ENCODE measurements around the gene GRK5. TPM values are rescaled to one million over a fixed set of nuclear protein-coding genes. Genes with fewer than 3 reads are reported as not detected.
"Not testable (repeated sequence)": the region's sequence is repeated elsewhere in the genome, so short reads cannot be mapped to it uniquely, and the experiment has no call there.

The GRK5 gene
- total RNA-seq, 1 donor = 16.0 TPM

DNA sequence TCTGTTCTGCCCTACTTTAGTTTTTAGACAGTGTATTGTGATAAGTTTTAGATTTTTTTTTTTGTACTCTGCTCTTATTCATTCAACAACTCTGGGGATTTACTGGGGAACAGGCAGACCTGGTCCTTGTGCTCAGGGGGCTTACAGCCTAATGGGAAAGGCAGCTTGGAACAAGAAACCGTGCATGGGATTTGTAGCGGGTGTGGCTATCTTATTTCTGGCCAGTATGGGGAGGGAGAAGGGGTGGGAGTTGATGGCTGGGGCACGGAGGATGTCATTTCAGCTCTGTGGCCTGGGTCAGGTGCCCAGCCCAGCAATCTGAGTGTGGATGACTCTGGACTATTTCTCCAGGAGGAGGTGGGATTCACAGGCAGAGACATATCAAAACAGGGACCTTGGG is 47.0 kb downstream of the GRK5 start:
- H3K4me3 ChIP-seq (ENCODE audit: low read depth, low read length) = no peak overlapping the region
- TF ChIP-seq, protein P1, sequence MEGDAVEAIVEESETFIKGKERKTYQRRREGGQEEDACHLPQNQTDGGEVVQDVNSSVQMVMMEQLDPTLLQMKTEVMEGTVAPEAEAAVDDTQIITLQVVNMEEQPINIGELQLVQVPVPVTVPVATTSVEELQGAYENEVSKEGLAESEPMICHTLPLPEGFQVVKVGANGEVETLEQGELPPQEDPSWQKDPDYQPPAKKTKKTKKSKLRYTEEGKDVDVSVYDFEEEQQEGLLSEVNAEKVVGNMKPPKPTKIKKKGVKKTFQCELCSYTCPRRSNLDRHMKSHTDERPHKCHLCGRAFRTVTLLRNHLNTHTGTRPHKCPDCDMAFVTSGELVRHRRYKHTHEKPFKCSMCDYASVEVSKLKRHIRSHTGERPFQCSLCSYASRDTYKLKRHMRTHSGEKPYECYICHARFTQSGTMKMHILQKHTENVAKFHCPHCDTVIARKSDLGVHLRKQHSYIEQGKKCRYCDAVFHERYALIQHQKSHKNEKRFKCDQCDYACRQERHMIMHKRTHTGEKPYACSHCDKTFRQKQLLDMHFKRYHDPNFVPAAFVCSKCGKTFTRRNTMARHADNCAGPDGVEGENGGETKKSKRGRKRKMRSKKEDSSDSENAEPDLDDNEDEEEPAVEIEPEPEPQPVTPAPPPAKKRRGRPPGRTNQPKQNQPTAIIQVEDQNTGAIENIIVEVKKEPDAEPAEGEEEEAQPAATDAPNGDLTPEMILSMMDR (IDR thresholded peaks at IDR 0.05; ENCODE audit: insufficient read depth, low read depth, low read length) = no peak
- peak; percentile 45 for DNase-seq (ENCODE audit: low read depth)

DNA sequence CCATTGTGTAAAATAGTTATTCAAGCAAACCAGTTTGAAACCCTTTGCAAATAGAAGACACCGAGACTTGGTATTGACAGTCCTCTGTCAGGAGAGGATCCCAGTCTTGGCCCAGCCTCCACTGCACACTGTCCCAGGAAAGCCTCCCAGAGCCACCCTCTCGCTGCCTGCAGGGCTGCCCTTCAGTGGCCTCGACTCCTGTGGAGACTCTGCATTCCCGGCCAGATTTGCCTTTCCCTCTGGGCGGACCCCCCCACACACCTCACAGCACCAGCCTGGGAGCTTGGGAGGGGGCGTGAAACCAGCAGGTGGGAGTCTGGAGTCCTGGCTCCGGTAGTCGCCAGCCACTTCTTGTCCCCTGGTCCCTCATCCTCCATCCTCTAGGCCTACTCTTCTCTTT is 48.7 kb downstream of the GRK5 start:
- no peak overlapping the region for H3K4me3 ChIP-seq (ENCODE audit: low read depth, low read length)
- TF ChIP-seq, protein P1 (IDR thresholded peaks at IDR 0.05; ENCODE audit: insufficient read depth, low read depth, low read length) = no peak
- DNase-seq (ENCODE audit: low read depth) = no peak

DNA sequence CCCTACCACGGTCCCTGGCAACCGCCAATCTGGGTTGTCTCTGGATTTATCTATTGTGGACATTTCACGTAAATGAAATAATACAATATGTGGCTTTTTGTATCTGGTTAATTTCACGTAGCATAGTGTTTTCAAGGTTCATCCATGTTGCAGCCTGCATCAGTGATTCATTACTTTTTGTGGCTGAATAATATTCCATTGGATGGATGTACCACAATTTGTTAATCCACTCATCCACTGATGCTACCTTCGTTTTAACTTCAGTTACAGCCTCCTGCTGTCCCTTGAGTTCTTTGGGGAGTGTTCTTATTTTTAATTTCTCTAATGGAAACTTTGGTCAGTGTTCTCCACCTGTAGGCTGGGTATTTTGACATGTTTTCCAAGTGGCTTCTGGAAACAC is 49.5 kb downstream of the GRK5 start:
- DNase-seq (ENCODE audit: low read depth) = no peak
- TF ChIP-seq, protein P1 (IDR thresholded peaks at IDR 0.05; ENCODE audit: insufficient read depth, low read depth, low read length) = no peak

DNA sequence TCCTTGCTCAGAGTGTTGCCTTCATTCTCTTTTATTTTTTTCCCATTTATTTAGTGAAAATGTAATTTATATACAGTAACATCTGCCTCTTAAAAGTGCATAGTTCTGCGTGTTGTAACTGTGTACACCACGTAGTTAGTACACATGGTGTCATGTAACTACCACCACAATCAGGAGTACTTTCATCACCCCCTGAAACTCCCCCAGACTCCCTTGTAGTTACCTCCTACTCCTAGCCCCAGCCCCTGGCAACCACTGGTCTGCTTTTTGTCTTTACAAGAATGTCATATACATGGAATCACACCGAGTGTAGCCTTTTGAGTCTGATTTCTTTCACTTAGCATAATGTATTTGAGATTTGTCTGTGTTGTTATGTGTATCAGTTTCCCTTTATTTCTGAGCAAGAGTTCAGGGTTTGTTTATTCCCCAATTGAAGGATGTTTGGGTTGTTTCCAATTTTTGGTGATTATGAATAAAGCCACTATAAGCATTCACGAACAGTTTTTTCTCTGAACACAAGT is 50.6 kb downstream of the GRK5 start:
- H3K4me3 ChIP-seq (ENCODE audit: low read depth, low read length) = no peak overlapping the region
- TF ChIP-seq, protein P1 (IDR thresholded peaks at IDR 0.05; ENCODE audit: insufficient read depth, low read depth, low read length) = no peak
- no peak for DNase-seq (ENCODE audit: low read depth)

More for the DNA sequence above, 49.5 kb downstream of the GRK5 start:
- no peak overlapping the region for H3K4me3 ChIP-seq (ENCODE audit: low read depth, low read length)

DNA sequence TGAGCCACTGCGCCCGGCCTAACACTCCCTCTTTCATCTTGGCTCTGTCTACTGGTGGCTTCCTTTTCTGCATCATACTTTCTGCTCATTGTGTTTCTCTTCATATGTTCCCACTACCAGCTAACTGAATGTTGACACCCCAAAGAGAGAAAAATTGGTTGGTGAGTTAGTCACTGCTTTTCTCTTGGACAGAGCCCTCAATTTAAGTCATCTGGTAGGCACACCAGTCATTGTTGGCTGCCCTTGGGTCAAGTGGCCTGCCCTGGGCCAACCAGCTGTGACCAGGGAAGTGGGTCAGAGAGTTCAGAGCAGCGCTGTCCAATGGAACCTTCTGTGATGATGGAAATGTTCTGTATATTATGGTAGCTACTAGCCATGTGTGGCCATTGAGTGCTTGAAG is 52.0 kb downstream of the GRK5 start:
- H3K4me3 ChIP-seq (ENCODE audit: low read depth, low read length) = no peak overlapping the region
- DNase-seq (ENCODE audit: low read depth) = no peak
- TF ChIP-seq, protein P1 (IDR thresholded peaks at IDR 0.05; ENCODE audit: insufficient read depth, low read depth, low read length) = no peak

DNA sequence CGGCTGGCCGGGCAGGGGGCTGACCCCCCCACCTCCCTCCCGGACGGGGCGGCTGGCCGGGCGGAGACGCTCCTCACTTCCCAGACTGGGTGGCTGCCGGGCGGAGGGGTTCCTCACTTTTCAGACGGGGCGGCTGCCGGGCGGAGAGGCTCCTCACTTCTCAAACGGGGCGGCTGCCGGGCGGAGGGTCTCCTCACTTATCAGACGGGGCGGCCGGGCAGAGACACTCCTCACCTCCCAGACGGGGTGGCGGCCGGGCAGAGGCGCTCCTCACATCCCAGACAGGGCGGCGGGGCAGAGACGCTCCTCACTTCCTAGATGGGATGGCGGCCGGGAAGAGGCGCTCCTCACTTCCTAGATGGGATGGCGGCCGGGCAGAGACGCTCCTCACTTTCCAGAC is 53.6 kb downstream of the GRK5 start:
- not testable (repeated sequence) for H3K4me3 ChIP-seq (ENCODE audit: low read depth, low read length); DNase-seq (ENCODE audit: low read depth)

DNA sequence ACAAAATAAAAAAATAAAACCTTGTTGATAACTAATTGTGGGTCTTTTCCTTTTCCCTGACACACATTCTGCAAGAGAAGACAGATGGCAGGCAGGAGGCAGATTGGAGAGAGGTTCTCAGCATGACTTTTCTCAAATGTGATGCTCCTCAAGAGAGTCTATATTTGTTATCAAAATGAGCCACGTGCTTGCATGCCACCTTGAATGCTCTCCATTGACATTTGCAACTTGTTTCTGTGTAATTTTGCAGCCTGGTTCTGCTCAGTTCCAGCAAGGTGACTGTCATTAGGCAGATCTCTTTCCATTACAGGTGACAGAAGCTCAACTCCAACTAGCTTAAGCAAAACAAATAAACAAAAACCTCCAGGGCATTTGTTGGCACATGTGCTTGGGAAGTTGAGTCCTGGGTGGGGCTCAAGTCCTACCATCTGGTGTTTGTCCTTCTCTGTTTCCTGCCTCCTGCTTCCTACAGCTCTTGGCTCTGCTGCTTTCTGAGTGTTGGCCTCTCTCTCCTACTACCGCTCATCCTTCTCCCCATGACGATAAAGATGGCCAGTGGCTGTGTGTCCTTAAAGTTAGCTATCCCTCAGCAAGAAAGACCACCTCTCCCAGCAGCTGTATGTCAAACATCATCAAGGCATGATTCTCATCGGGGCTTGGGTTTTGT is 56.7 kb downstream of the GRK5 start:
- H3K4me3 ChIP-seq (ENCODE audit: low read depth, low read length) = no peak overlapping the region
- TF ChIP-seq, protein P1 (IDR thresholded peaks at IDR 0.05; ENCODE audit: insufficient read depth, low read depth, low read length) = no peak
- peak; percentile 62 for DNase-seq (ENCODE audit: low read depth)

Data from fibroblast of villous mesenchyme (primary cell).